ENCODE results near the gene NUDCD3. TPM values are rescaled to one million over a fixed set of nuclear protein-coding genes. Genes with fewer than 3 reads are reported as not detected.

NUDCD3 gene
- total and polyA plus RNA-seq, 2 of the 8 experiments (the other 6 are each of a cell fraction or from before 2014, with no cell fraction given), result 35.2 to 93.7 TPM

DNA sequence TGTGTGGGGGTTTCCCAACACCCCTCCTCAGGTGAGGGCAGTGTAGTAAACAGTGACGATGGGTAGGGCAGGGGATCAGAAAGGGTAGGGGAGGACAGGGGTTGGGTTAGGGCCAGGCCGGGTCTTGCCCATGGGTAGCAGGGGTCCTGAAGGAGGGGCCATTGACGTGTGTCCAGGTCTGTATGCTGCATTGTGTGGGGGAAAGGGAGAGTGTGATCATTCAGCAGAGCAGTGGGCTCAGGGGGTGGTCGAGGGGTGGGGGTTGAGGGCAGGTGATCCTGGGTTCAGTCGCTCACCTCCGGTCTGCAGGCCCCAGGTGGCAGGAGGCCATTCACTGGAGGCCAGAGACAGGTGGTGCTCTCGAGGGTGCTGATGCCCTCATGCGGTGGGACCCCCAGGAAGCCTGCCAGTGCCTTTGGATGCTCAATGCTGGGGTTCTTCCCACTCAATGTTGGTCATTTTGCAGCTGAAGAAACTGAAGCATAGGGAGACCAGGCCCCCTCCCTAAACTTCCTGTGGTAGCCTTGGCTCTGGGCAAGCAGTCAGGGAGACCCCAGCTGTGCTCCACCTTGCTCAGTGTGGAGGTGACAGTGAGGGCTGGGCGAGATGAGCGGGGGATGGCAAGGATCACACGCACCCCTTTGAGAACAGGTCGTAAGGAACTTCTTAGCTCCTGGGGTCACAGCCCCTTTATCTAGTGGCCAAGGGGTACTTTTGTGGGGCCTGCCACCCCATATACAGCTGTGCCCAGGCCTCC lies 116.3 kb downstream of the NUDCD3 start:
- POLR2A ChIA-PET (ENCODE audit: partially characterized antibody), result interaction anchor here (1.4 kb wide), 1 partner anchor 11 kb away, joined by 3 read pairs; no protein-coding TSS in a partner anchor
- no peak for TF ChIP-seq SIRT6 (IDR thresholded peaks at IDR 0.05; ENCODE audit: low read length)
- no peak for TF ChIP-seq TCF12 (IDR thresholded peaks at IDR 0.05; ENCODE audit: low read depth, low read length)
- no peak for TF ChIP-seq EGR1 (IDR thresholded peaks at IDR 0.05; ENCODE audit: borderline replicate concordance, low read depth, low read length)
- no peak for TF ChIP-seq SP4 (IDR thresholded peaks at IDR 0.05; ENCODE audit: low read length)
- TF ChIP-seq POLR2A (IDR thresholded peaks at IDR 0.05; ENCODE audit: control extremely low read depth in 1 of 2, low read depth in 2 of 2, low read length in 2 of 2), result no peak
- no peak for TF ChIP-seq SAP30 (IDR thresholded peaks at IDR 0.05; ENCODE audit: insufficient read depth, insufficient replicate concordance, low read length)
- no peak for TF ChIP-seq SRF (IDR thresholded peaks at IDR 0.05; ENCODE audit: low read depth, low read length)
- no peak for TF ChIP-seq CTBP2 (IDR thresholded peaks at IDR 0.05; ENCODE audit: borderline replicate concordance, insufficient read depth, insufficient read length, low read length)
- TF ChIP-seq PHF8 (conservative IDR thresholded peaks at IDR 0.05; ENCODE audit: low read depth, low read length), result no peak
- no peak for TF ChIP-seq GABPA (IDR thresholded peaks at IDR 0.05; ENCODE audit: borderline replicate concordance, insufficient read depth, low read length)
- TF ChIP-seq, protein P1, sequence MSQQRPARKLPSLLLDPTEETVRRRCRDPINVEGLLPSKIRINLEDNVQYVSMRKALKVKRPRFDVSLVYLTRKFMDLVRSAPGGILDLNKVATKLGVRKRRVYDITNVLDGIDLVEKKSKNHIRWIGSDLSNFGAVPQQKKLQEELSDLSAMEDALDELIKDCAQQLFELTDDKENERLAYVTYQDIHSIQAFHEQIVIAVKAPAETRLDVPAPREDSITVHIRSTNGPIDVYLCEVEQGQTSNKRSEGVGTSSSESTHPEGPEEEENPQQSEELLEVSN (IDR thresholded peaks at IDR 0.05), result no peak
- TF ChIP-seq TEAD4 (IDR thresholded peaks at IDR 0.05; ENCODE audit: low read depth, low read length), result no peak

More for the DNA sequence above, 116.3 kb downstream of the NUDCD3 start:
- Histone ChIP-seq H3K9ac (replicated peaks in 1 of 4; ENCODE audit: extremely low read depth in 1 of 4, low read depth in 3 of 4, low read length in 3 of 4) (no peak overlapping the region; a peak in 1 of 7 replicates), H3K79me2 (ENCODE audit: control insufficient read depth in 1 of 2, insufficient read depth in 2 of 2, low read length in 2 of 2) (no peaks in the 10 kb centered on the region), H3K27ac (ENCODE audit: low read depth, low read length) (no peak overlapping the region), H3K4me1 (replicated peaks in 1 of 4; ENCODE audit: control insufficient read depth in 3 of 4, insufficient read depth in 4 of 4, low read length in 3 of 4) (no peaks in the 10 kb centered on the region), H2BK120ac (replicated peaks; ENCODE audit: low read depth, low read length) (no peak overlapping the region), H4K5ac (ENCODE audit: insufficient read length, low read depth, low read length) (no peak overlapping the region), H3K9me3 (ENCODE audit: insufficient read depth in 2 of 2, low read depth in 1 of 2, low read length in 1 of 2) (no peaks in the 10 kb centered on the region), H4K8ac (ENCODE audit: extremely low read depth, insufficient read depth, low read length) (no peak overlapping the region), H3K23ac (ENCODE audit: insufficient read length) (no peak overlapping the region), H3K23me2 (ENCODE audit: low read depth, low read length) (peaks cover 2% of the 10 kb centered on the region; the same call in 1 of the 2 replicates), H3K14ac (ENCODE audit: insufficient read length) (no peak overlapping the region), H2BK20ac (ENCODE audit: low read length) (no peak overlapping the region), H3K18ac (ENCODE audit: extremely low read depth, low read length) (no peak overlapping the region), H3K27me3 (replicated peaks in 1 of 4; ENCODE audit: control insufficient read depth in 3 of 4, extremely low read depth in 1 of 4, insufficient read depth in 3 of 4, low read length in 3 of 4) (peaks cover 0 to 2% (median 0%) of the 10 kb centered on the region in 4 experiments; a peak in 4 of 7 replicates), H3K36me3 (ENCODE audit: control insufficient read depth in 2 of 4, insufficient read depth in 4 of 4, low read length in 3 of 4) (no peaks in the 10 kb centered on the region), H2BK15ac (ENCODE audit: low read length) (no peak overlapping the region), H3K4me3 (ENCODE audit: extremely low read depth in 1 of 4, insufficient read depth in 2 of 4, low read depth in 3 of 4, low read length in 4 of 4) (no peak overlapping the region), H3K56ac (replicated peaks; ENCODE audit: insufficient read length, low read depth, low read length) (no peak overlapping the region), H2AFZ (ENCODE audit: low read length) (no peak overlapping the region), H4K20me1 (replicated peaks in 1 of 2; ENCODE audit: control insufficient read depth in 1 of 2, insufficient read depth in 2 of 2, low read length in 2 of 2) (peaks cover 0 to 7% of the 10 kb centered on the region in 2 experiments), H3K79me1 (ENCODE audit: low read depth, low read length) (no peaks in the 10 kb centered on the region), H4K91ac (replicated peaks; ENCODE audit: insufficient read length, low read length) (peak overlapping the region; percentile 10), H2BK12ac (ENCODE audit: low read depth, low read length) (no peak overlapping the region), H3K4ac (replicated peaks; ENCODE audit: insufficient read length, low read depth, low read length) (no peak overlapping the region), H2BK5ac (ENCODE audit: low read depth, low read length) (no peak overlapping the region), H2AK5ac (ENCODE audit: low read depth, low read length) (no peak overlapping the region), H3K4me2 (ENCODE audit: insufficient read depth in 1 of 2, low read depth in 2 of 2, low read length in 2 of 2) (no peak overlapping the region)
- CTCF ChIA-PET (ENCODE audit: partially characterized antibody), result interaction anchor here (0.8 to 1.7 kb wide), 6 partner anchors 13 to 113 kb away, joined by 3 to 9 read pairs (median 4); no protein-coding TSS in a partner anchor
- no peak for DNase-seq (ENCODE audit: low read depth in 1 of 2, low spot score in 2 of 2)
- FAIRE-seq, result no peak
- 84% methylated on average over 9 of the region's 12 CpGs; no CpG with 5 or more reads in 1 of the 2 experiments for WGBS, 2 experiments (ENCODE audit: extremely low coverage in 1 of 2, insufficient coverage in 1 of 2, insufficient read length in 1 of 2, insufficient replicate concordance in 2 of 2, low coverage in 1 of 2, low lambda C conversion rate in 2 of 2, missing lambda C conversion rate in 1 of 2)

Data from H1 (cell line).